SH-SY5Y (cell line): ENCODE results near the gene PRF1.

Source experiments
- GATA2 ChIP-seq: IDR thresholded peaks from 2 replicates; pipeline ENCODE4 v1.6.1; 2011; ENCODE audit warnings: mild to moderate bottlenecking, low read depth, low read length
- GATA3 ChIP-seq: IDR thresholded peaks from 2 replicates; pipeline ENCODE4 v1.6.1; 2011; ENCODE audit warnings: low read depth, mild to moderate bottlenecking, low read length, moderate library complexity

PRF1 gene

DNA sequence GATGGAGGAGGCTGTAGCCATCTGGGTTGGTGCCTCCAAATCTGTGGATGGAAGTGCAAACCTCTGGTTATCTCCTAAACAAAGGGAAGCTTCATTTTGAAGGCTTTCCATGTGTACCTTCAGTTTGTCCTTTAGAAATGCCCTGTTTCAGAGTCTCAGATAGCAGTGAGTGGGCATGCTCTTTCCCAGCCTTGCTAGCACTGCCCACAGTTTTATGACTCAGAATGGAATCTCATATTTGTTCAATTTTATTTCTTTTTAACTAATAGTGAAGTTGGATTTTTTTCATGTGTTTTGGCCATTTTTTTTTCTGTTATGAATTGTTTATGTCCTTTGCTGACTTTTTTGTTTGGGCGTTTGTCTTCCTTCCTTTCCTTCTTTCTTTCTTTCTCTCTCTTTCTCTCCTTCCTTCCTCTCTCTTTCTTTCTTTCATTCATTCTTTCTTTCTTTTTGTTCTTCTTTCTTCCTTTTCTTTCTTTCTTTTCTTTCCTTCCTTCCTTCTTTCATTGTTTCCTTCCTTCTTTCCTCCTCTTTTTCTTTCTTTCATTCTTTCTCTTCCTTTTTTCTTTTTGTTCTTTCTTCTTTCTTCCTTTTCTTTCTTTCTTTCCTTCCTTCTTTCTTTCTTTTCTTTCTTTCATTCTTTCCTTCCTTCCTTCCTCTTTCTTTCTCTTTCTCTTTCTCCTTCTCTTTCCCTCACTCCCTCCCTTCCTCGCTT is 25.6 kb downstream of the PRF1 start:
- TF ChIP-seq GATA3 (no peak), GATA2 (no peak)

DNA sequence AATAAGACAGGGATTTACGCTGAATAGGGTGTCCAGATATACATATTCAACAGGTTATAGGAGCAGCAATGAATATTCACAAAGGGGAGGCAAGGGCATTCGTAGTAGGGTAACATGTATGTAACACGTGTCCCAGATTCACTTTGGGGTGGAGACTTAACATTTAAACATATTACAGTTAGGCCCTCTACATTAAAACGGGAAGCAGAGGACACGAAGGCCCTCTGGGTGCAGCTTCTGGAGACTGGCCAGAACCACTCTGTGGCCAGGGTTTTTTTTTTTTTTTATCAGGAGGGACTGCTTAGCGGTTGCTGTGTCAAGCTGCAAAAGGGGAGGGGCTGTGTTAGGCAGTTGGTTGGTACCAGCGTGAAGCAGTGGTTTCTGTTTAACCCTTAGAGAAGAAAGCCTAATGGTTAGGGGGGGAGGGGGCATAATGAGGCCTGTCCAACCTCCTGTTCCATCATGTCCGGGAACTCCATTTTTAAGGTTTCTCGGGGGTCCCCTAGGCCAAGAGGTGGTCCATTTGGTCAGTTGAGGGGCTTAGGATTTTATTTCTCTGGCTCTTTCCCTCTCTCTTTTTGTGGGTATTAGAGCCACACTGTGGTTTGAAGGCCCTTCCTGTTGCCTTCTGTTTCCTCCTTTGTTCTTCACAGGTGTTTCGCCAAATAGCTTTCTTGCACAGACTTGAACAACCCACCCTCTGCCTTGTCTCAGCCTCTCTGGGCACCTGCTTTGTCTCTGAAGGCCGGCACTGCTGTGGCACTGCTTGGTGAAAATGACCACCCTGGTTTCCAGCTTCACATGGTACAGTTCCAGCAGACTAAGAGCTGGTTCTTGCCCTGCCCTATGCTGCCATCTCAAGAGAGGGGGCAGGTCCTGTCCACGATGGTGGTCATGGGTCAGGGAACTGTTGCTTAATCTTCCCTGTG is 26.4 kb downstream of the PRF1 start:
- TF ChIP-seq GATA2 (no peak), GATA3 (no peak)

DNA sequence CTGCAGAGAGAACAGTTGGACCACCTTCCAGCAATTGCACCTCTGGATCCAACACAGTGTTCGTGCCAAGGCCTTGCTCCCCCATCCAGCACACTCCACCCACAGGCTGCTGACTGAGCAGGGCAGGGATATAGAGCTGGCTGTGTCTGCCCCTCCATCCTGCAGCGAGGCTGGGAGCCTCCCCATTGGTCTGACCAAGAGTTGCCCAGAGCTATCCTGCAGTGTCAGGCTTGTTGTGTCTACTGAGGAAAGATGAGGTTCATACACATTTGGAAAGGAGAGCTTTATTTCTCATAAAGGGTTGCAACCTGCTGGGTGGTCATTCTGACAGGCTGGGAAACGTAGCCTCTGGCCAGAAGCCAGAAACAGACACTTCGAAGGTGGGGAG is 27.1 kb downstream of the PRF1 start:
- TF ChIP-seq GATA3 = no peak
- no peak for TF ChIP-seq GATA2

DNA sequence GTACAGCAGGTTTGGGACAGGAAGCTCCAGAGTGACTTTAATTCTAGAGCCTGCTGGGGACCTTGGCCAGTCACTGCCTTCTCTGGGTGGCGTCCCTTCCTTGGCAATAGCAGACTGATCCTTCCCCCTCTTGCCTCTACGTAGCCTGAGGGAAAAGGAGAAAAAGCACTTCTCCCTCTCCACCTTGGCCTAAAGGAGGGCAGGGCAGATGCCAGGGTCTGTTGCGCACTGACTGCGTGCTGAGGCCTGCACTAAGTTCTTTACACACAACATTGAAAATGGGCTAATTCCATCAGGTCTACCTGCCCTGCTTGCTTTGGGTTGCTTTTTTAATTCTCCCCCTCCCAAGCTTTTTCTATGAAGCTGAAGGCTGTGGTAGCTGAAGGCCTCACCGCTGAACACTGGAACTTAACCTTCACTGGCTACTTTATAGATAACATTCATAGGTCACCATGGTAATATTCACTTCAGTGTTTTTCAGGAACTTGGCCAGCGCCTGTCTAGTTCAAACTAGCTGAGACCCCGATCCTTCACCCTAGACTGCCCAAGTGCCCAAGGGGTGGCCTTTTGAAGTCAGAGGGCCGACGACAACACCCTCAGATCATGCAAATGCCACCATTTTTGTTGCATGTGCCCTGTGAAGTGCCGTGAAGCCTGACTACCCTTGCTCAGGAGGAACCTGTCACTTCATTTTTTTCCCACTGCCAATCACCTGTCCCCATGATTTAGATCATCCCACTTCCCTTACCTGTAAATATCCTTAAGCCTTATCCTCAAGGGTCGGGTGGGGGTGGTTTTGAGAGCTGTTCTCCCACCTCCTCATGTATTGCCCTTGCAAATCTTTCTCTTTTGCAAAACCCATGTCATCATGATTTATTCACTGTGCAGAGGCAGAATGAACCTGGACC is 28.7 kb downstream of the PRF1 start:
- no peak for TF ChIP-seq GATA2
- TF ChIP-seq GATA3 = no peak

DNA sequence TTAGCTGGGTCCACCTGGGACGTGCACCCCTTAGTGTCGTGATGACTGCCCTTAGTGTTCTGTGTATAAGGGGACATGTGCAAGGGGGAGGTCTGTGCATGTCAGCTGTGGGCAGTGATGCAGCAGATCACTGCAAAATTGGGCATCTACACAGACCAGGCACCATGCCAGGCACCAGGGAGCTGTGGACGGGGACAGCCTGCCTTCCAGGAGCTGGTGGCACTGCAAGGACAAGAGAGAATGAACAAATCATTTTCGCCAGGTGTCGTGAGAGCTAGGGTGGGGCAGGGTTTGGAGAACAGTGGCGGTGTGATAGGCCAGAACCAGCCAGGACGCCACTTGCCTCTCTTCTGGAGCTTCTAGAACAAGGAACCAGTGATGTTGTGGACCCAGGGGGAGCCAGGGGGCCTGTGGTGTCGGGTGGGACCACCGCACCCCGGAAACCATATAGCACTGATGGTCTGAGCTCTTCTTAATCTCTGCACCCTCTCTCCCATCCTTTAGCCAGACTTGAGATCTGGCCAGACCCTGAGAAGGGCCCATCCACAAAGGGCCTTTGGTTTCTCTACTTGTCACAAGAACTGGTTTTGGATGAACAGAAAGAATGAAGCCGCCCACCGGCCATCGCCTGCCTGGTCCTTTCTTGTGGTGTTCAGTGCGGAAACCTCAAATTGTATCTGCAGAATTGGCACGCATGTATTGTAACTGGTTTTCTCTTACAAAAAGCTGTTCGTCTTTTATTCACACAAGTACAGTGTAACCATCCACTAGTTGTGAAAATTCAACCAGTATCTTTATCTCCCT is 30.7 kb downstream of the PRF1 start:
- TF ChIP-seq GATA3 = no peak
- TF ChIP-seq GATA2 = no peak

DNA sequence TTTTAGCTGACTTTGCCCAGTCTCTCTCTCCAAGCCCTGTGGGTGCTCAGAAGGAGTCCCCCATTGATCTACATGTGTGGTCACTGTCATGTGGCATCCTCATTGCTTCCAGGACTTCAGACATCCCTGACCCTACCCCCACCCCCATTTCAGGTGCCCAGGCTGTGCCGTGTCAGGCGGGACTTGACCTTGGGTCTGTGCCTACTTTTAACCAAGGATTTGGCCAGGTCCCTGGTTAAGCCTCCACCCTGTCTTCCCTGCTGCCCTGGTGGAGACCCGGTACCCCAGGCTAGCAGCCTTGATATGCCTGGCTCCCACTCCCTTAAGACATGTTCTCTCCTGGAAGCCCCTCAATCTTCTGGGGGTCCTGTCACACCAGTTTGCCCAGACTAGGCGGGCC is 31.3 kb downstream of the PRF1 start:
- TF ChIP-seq GATA3 (no peak), GATA2 (no peak)

DNA sequence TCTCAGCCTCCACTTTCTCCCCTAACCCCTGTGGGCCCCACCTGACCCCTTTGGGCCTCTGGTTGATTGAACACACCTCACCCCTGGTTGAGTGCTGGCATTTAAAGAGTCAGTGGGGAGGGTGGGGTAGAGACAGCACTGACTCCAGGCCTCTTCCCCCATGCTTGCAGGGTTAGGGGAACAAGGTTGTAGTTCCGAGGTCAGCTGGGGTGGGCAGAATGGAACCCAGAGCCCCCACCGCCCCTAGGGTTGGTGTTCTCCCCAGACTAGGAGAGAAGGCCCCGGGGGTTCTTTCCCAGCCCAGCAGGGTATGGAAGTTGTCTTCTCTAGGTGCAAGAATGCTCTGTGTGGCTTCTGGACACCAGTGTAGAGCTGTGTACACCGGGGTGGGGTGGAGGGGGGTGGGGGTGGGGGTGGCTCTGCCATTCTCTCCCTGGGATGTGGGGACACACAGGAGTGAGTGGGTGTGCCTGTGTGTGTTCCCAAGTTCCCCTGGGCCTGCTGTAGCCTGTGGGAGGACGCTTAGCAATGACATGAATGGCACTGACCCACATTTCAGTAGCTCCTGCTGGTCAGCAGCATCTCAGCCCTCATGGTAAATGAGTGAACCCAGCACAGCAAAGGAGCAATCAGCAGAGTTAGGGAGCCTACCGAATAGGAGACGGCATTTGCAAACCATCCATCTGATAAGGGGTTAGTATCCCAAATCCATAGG is 33.6 kb downstream of the PRF1 start:
- no peak for TF ChIP-seq GATA2
- no peak for TF ChIP-seq GATA3

DNA sequence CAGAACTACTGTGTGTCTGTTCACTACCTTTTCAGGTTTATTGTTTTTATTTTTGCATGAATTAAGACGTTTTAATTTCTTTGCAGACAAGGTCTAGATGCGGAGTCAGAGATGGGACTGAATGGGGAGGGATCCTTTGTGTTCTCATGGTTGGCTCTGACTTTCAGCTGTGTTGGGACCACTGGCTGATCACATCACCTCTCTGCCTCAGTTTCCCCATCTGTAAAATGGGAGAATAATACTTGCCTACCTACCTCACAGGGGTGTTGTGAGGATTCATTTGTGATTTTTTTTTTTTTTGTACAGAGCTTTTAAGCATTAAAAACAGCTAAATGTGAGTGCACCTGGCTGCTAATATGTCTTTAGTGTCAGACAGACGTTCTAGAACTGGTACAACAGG is 34.4 kb downstream of the PRF1 start:
- TF ChIP-seq GATA3 (no peak), GATA2 (no peak)

DNA sequence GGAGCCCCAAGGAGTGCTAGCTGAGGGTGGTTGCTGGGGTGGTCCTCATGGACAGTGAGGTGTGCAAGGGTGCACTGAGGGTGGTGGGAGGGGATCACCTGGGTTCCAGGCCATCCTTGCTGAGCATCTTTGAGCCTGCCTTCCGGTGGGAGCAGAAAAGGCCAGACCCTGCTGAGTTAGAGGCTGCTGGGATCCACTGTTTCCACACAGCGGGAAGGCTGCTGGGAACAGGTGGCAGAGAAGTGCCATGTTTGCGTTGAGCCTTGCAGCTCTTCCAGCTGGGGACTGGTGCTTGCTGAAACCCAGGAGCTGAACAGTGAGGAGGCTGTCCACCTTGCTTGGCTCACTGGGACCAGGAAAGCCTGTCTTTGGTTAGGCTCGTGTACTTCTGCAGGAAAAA is 34.9 kb downstream of the PRF1 start:
- TF ChIP-seq GATA2 = no peak
- TF ChIP-seq GATA3 = no peak

DNA sequence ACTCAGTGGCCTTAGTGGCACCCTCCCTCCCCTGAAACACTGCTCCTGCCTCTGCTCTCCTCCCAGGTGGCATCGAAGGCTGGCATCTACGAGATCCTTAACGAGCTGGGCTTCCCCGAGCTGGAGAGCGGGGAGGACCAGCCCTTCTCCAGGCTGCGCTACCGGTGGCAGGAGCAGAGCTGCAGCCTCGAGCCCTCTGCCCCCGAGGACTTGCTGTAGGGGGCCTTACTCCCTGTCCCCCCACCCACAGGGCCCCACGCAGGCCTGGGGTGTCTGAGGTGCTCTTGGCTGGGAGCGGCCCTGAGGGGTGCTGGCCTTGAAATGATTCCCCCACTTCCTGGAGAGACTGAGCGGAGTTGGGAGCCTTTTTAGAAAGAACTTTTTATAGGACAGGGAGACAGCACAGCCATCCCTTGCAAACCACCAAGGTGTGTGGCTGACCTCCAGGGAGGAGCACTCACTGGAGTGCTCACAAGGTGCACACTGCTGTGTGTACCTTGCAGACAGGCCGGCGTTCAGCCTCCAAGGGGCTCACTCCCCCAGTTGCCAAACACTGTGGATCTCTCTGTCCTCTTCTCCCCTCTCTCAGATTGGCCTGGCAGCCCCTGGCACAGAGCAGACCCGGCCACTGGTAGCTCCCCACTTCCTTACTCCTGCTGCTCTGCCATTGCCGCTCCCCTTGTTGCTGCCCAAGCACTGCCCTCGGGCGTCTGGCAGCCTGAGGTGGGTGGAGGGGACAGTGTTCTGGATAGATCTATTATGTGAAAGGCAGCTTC is 35.8 kb downstream of the PRF1 start:
- no peak for TF ChIP-seq GATA3

DNA sequence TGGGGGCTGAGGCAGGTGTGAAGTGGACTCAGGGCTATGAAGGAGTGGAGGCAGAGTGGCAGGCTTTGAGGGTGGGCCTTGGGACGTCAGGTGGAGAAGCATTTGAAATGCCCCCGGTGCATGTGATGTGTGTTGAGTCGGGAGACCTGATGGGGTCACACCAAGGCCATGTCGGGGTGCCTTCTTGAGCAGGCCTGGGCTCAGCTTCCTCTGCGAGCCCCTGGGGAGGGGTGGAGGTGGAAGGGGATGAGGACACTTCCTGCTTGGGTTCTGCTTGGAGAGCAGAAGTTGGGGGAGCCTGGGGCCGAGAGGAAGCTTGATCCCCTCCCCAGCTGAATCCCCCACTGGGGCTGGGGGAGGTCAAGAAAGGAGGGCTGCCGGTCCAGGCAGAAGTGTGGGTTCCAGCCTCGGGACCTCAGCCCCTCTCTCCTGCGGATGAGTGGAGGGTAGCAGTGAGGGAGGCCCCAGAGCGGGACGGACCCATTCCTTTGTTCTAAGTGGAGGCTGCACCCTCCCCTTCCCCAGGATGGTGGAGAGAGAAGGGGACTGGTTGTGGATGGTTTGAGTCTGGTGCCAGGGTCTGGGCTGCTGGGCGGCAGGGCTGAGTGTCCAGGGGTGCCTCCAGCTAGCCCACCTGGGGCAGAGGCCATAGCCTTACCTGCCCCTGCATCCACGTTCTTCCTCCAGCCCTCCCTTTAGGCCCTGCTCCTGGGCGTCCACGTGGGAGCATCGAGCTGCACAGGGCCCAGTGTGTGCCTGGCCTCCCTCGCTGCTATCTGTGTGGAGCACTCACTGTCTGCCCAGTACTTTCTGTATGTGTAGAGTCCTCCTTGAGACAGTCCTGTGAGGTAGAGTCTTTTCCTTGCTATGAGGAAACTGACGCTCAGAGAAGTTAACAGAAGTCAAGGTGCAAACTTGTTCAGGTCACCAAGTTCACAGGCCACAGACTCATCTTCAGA is 36.7 kb downstream of the PRF1 start:
- TF ChIP-seq GATA2 (no peak), GATA3 (no peak)
